MG63 (cell line): ENCODE results near the gene EFNA1. TPM values are rescaled to one million over a fixed set of nuclear protein-coding genes. Genes with fewer than 3 reads are reported as not detected.
A peak's percentile ranks its signal among the peaks of the same experiment; 100 is the strongest.
"Not testable (repeated sequence)": the region's sequence is repeated elsewhere in the genome, so short reads cannot be mapped to it uniquely, and the experiment has no call there.

Experiments
- DNase-seq: peaks from one replicate; pipeline ENCODE4 v3.0.0-alpha.2; 2020
- H3K27me3 ChIP-seq: fragments of 250-450 bp; sonication (Bioruptor Pico); 2 replicates; pipeline ENCODE4 v1.5.1; 2020; ENCODE audit warnings: mild to moderate bottlenecking, moderate library complexity
- H3K36me3 ChIP-seq: fragments of 250-450 bp; sonication (Bioruptor Pico); 2 replicates; pipeline ENCODE4 v1.5.1; 2020; ENCODE audit warnings: mild to moderate bottlenecking, moderate library complexity
- H3K4me3 ChIP-seq: fragments of 250-450 bp; sonication (Bioruptor Pico); 2 replicates; pipeline ENCODE4 v1.5.1; 2020; ENCODE audit warnings: mild to moderate bottlenecking, moderate library complexity
- H3K9me3 ChIP-seq: fragments of 250-450 bp; sonication (Bioruptor Pico); 2 replicates; pipeline ENCODE4 v1.5.1; 2020; ENCODE audit warnings: mild to moderate bottlenecking, moderate library complexity
- total RNA-seq: library from RNA; depleted of rRNA; stranded (reverse); fragments of >200 nt; shearing (Covaris generic); gene quantifications from 2 replicates; pipeline ENCODE4 v1.2.3, GENCODE V29; 2014; ENCODE audit warnings: low replicate concordance

The EFNA1 gene
- total RNA-seq, 1 experiment from 2014 or later = 4.1 TPM

- peaks cover 1% of the 10 kb centered on the region; the same call in 1 of the 2 replicates for H3K9me3 ChIP-seq
- no peak overlapping the region for H3K4me3 ChIP-seq
- H3K36me3 ChIP-seq = no peaks in the 10 kb centered on the region
- H3K27me3 ChIP-seq = peaks cover 10% of the 10 kb centered on the region
- DNase-seq = no peak
These were observed 32.5 kb downstream of the EFNA1 start for GRCh38 chr1:155160128-155160527.

- H3K27me3 ChIP-seq, H3K9me3 ChIP-seq, H3K36me3 ChIP-seq, DNase-seq, H3K4me3 ChIP-seq: not testable (repeated sequence)
These were observed 35.0 kb downstream of the EFNA1 start for GRCh38 chr1:155162631-155163030.

GRCh38 chr1:155163785-155164184 lies 36.1 kb downstream of the EFNA1 start:
- H3K9me3 ChIP-seq, DNase-seq, H3K27me3 ChIP-seq, H3K36me3 ChIP-seq, H3K4me3 ChIP-seq: not testable (repeated sequence)

- not testable (repeated sequence) for H3K4me3 ChIP-seq, H3K9me3 ChIP-seq, H3K27me3 ChIP-seq, H3K36me3 ChIP-seq, DNase-seq
These were observed 36.9 kb downstream of the EFNA1 start for GRCh38 chr1:155164625-155165024.

- no peak for DNase-seq
- Histone ChIP-seq H3K4me3 (no peak overlapping the region), H3K27me3 (no peaks in the 10 kb centered on the region), H3K9me3 (no peaks in the 10 kb centered on the region), H3K36me3 (peaks cover 15% of the 10 kb centered on the region)
These were observed 38.4 kb downstream of the EFNA1 start for GRCh38 chr1:155166051-155166470.

GRCh38 chr1:155166471-155167165 lies 38.9 kb downstream of the EFNA1 start:
- peaks cover 21% of the 10 kb centered on the region for H3K36me3 ChIP-seq
- no peaks in the 10 kb centered on the region for H3K9me3 ChIP-seq
- H3K27me3 ChIP-seq = no peaks in the 10 kb centered on the region
- H3K4me3 ChIP-seq = no peak overlapping the region
- DNase-seq = no peak

- Histone ChIP-seq H3K27me3 (no peaks in the 10 kb centered on the region), H3K9me3 (no peaks in the 10 kb centered on the region), H3K4me3 (no peak overlapping the region), H3K36me3 (peaks cover 24% of the 10 kb centered on the region)
- DNase-seq = peak; percentile 72
These were observed 39.8 kb downstream of the EFNA1 start for GRCh38 chr1:155167166-155168104.

GRCh38 chr1:155168105-155168445 lies 40.4 kb downstream of the EFNA1 start:
- H3K36me3 ChIP-seq = peaks cover 27% of the 10 kb centered on the region
- H3K9me3 ChIP-seq, DNase-seq, H3K27me3 ChIP-seq, H3K4me3 ChIP-seq: not testable (repeated sequence)

GRCh38 chr1:155168456-155169210 lies 41.0 kb downstream of the EFNA1 start:
- no peaks in the 10 kb centered on the region for H3K27me3 ChIP-seq
- DNase-seq = no peak
- no peak overlapping the region for H3K4me3 ChIP-seq
- H3K9me3 ChIP-seq = no peaks in the 10 kb centered on the region
- H3K36me3 ChIP-seq = peaks cover 27% of the 10 kb centered on the region

- H3K9me3 ChIP-seq = no peaks in the 10 kb centered on the region
- peaks cover 27% of the 10 kb centered on the region for H3K36me3 ChIP-seq
- H3K27me3 ChIP-seq = no peaks in the 10 kb centered on the region
- no peak overlapping the region for H3K4me3 ChIP-seq
- no peak for DNase-seq
These were observed 41.9 kb downstream of the EFNA1 start for GRCh38 chr1:155169541-155169940.

- Histone ChIP-seq H3K4me3 (no peak overlapping the region), H3K9me3 (no peaks in the 10 kb centered on the region), H3K27me3 (no peaks in the 10 kb centered on the region), H3K36me3 (peaks cover 27% of the 10 kb centered on the region)
- no peak for DNase-seq
These were observed 42.6 kb downstream of the EFNA1 start for GRCh38 chr1:155170101-155170785.

GRCh38 chr1:155170806-155171205 lies 43.1 kb downstream of the EFNA1 start:
- Histone ChIP-seq H3K4me3 (no peak overlapping the region), H3K9me3 (no peaks in the 10 kb centered on the region), H3K27me3 (no peaks in the 10 kb centered on the region), H3K36me3 (peaks cover 27% of the 10 kb centered on the region)
- DNase-seq = no peak

- DNase-seq = no peak
- Histone ChIP-seq H3K4me3 (peak overlapping the region; percentile 98), H3K9me3 (no peaks in the 10 kb centered on the region), H3K27me3 (no peaks in the 10 kb centered on the region), H3K36me3 (peaks cover 27% of the 10 kb centered on the region)
These were observed 44.4 kb downstream of the EFNA1 start for GRCh38 chr1:155171836-155172731.

- H3K27me3 ChIP-seq = no peaks in the 10 kb centered on the region
- peak within 1 kb of the TSS; percentile 98 for H3K4me3 ChIP-seq
- no peaks in the 10 kb centered on the region for H3K9me3 ChIP-seq
- H3K36me3 ChIP-seq = peaks cover 27% of the 10 kb centered on the region
- peak; percentile 97 for DNase-seq
These were observed 45.2 kb downstream of the EFNA1 start, which contains the start of gene KRTCAP2 for GRCh38 chr1:155172732-155173477. Gene KRTCAP2, minus strand, starts transcription at chr1:155173304. Its CDS starts 80 bp downstream, at chr1:155173224.
